Panc1 (cell line): ENCODE results near the gene DENND4C.
"Not testable (repeated sequence)": the region's sequence is repeated elsewhere in the genome, so short reads cannot be mapped to it uniquely, and the experiment has no call there.

ENCODE experiments used
- CTCF ChIP-seq: fragments of 450-650 bp; IDR thresholded peaks from 2 replicates; pipeline ENCODE4 v1.5.1; 2017; ENCODE audit warnings: mild to moderate bottlenecking
- POLR2AphosphoS5 ChIP-seq: IDR thresholded peaks from 2 replicates; pipeline ENCODE4 v1.6.1; 2012; ENCODE audit warnings: mild to moderate bottlenecking, low read depth, low read length, moderate library complexity

- TF ChIP-seq CTCF, POLR2AphosphoS5: not testable (repeated sequence)
Measured at GRCh38 chr9:19385212-19385611, 154.7 kb downstream of the DENND4C start.
